ENCODE measurements around the gene PLD1.

The PLD1 gene

DNA sequence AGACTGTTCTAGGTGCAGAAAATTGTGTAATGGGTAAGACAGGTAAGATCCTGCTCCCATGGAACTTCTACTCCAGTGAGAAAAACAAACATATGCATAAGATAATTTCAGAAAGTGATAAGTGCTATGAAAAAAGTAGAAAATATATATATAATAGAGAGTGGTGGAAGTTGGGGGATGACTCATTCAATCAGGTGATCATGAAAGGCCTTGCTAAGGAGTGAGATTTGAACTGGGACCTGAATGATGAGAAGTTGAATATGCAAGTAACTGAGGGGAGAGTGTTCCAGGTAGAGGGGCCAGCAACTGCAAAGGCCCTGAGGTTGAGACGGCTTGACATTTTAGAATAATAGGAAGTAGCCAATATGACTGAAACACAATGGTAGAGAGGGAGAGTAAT, 257.8 kb downstream of the PLD1 start:
- Histone ChIP-seq H3K27me3 (ENCODE audit: insufficient read depth, poor library complexity, severe bottlenecking) (no peaks in the 10 kb centered on the region), H3K4me1 (ENCODE audit: insufficient read depth, poor library complexity, severe bottlenecking) (peaks cover 6% of the 10 kb centered on the region), H3K27ac (ENCODE audit: poor library complexity, severe bottlenecking) (no peak overlapping the region), H3K4me3 (ENCODE audit: severe bottlenecking) (no peak overlapping the region), H3K9me3 (ENCODE audit: severe bottlenecking) (no peaks in the 10 kb centered on the region), H3K36me3 (ENCODE audit: low read depth) (no peaks in the 10 kb centered on the region)
- DNase-seq (ENCODE audit: low spot score) (no peak), ATAC-seq (ENCODE audit: low read depth) (no peak)
- TF ChIP-seq, protein P1, sequence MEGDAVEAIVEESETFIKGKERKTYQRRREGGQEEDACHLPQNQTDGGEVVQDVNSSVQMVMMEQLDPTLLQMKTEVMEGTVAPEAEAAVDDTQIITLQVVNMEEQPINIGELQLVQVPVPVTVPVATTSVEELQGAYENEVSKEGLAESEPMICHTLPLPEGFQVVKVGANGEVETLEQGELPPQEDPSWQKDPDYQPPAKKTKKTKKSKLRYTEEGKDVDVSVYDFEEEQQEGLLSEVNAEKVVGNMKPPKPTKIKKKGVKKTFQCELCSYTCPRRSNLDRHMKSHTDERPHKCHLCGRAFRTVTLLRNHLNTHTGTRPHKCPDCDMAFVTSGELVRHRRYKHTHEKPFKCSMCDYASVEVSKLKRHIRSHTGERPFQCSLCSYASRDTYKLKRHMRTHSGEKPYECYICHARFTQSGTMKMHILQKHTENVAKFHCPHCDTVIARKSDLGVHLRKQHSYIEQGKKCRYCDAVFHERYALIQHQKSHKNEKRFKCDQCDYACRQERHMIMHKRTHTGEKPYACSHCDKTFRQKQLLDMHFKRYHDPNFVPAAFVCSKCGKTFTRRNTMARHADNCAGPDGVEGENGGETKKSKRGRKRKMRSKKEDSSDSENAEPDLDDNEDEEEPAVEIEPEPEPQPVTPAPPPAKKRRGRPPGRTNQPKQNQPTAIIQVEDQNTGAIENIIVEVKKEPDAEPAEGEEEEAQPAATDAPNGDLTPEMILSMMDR (IDR thresholded peaks at IDR 0.05; ENCODE audit: poor library complexity, severe bottlenecking), result no peak

DNA sequence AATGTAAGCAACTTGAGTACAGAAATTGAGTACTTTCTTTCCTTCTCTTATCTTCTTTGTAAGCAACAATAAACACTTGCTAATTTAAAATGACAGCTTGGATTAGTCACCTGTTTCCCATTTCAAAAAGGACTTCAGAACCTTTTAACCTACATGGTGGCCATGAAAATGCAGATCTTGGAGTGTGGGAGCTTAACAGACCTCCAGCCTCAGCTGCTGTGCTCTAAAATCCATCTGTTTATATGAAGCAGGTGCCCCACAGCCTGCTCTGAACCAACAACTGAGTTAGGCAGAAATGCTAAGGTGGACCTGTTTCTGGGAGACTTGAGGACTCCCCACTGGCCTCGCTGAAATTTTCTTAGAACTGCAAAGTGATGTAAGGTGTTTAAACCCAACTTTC, 259.0 kb downstream of the PLD1 start:
- Histone ChIP-seq H3K4me1 (ENCODE audit: insufficient read depth, poor library complexity, severe bottlenecking) (no peaks in the 10 kb centered on the region), H3K9me3 (ENCODE audit: severe bottlenecking) (no peaks in the 10 kb centered on the region), H3K36me3 (ENCODE audit: low read depth) (no peaks in the 10 kb centered on the region), H3K27me3 (ENCODE audit: insufficient read depth, poor library complexity, severe bottlenecking) (no peaks in the 10 kb centered on the region), H3K27ac (ENCODE audit: poor library complexity, severe bottlenecking) (no peak overlapping the region), H3K4me3 (ENCODE audit: severe bottlenecking) (no peak overlapping the region)
- ATAC-seq (ENCODE audit: low read depth), result no peak
- DNase-seq (ENCODE audit: low spot score), result no peak
- TF ChIP-seq, protein P1 (IDR thresholded peaks at IDR 0.05; ENCODE audit: poor library complexity, severe bottlenecking), result no peak
